Skeletal muscle satellite cell (primary cell): ENCODE measurements around the gene COX10.

Experiments used
- H3K27me3 ChIP-seq: 2 replicates; pipeline ENCODE4 v1.7.0; 2013; ENCODE audit warnings: low read length; ENCODE audit not compliant: control insufficient read depth, insufficient read depth
- H3K36me3 ChIP-seq: 2 replicates; pipeline ENCODE4 v1.7.0; 2013; ENCODE audit warnings: mild to moderate bottlenecking, control low read depth, low read length; ENCODE audit not compliant: insufficient read depth
- H3K4me1 ChIP-seq: 2 replicates; pipeline ENCODE4 v1.7.0; 2013; ENCODE audit warnings: low read length; ENCODE audit not compliant: control insufficient read depth, insufficient read depth
- H3K4me2 ChIP-seq: 2 replicates; pipeline ENCODE4 v1.7.0; 2013; ENCODE audit warnings: mild to moderate bottlenecking, low read length
- H3K4me3 ChIP-seq: 2 replicates; pipeline ENCODE4 v1.7.0; 2013; ENCODE audit warnings: low read length
- H3K9ac ChIP-seq: 2 replicates; pipeline ENCODE4 v1.7.0; 2013; ENCODE audit warnings: mild to moderate bottlenecking, low read depth, low read length, moderate library complexity
- H3K9me3 ChIP-seq: replicated peaks from 2 replicates; pipeline ENCODE4 v1.7.0; 2013; ENCODE audit warnings: mild to moderate bottlenecking, control low read depth, low read length

COX10 gene

DNA sequence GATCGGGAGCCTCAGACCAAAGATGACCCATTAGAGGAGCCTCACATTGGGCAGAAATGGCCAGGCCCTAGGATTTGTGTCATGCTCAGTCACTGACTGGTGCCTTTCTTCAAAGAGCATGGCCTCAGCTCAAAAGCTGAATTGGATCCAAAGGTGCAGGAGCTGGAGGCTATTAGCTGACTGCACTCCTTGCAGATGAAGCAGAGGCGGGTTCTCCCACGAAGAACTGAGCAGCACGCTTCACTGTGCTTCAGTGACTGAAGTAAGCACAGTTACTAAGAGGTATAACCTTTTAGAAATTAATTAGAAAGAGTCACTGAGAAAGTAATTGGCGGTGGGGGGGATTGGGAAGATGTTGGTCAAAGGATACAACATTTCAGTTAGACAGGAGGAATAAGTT lies 18.7 kb upstream of the COX10 start:
- H3K9ac ChIP-seq = no peak overlapping the region
- no peak overlapping the region for H3K4me3 ChIP-seq
- no peaks in the 10 kb centered on the region for H3K9me3 ChIP-seq
- H3K4me1 ChIP-seq = no peaks in the 10 kb centered on the region
- no peaks in the 10 kb centered on the region for H3K36me3 ChIP-seq
- H3K27me3 ChIP-seq = no peaks in the 10 kb centered on the region
- H3K4me2 ChIP-seq = no peak overlapping the region

- H3K27me3 ChIP-seq = no peaks in the 10 kb centered on the region
- no peaks in the 10 kb centered on the region for H3K4me1 ChIP-seq
- H3K4me3 ChIP-seq = no peak overlapping the region
- H3K4me2 ChIP-seq = no peak overlapping the region
- H3K36me3 ChIP-seq = peaks cover 5% of the 10 kb centered on the region
- no peaks in the 10 kb centered on the region for H3K9me3 ChIP-seq
- no peak overlapping the region for H3K9ac ChIP-seq
These were observed 17.6 kb upstream of the COX10 start for GRCh38 chr17:14051692-14052091.

- Histone ChIP-seq H3K4me3 (no peak overlapping the region), H3K27me3 (no peaks in the 10 kb centered on the region), H3K9me3 (no peaks in the 10 kb centered on the region), H3K4me1 (no peaks in the 10 kb centered on the region), H3K36me3 (peaks cover 5% of the 10 kb centered on the region), H3K9ac (no peak overlapping the region), H3K4me2 (no peak overlapping the region)
These were observed 16.3 kb upstream of the COX10 start for GRCh38 chr17:14052886-14053615.

DNA sequence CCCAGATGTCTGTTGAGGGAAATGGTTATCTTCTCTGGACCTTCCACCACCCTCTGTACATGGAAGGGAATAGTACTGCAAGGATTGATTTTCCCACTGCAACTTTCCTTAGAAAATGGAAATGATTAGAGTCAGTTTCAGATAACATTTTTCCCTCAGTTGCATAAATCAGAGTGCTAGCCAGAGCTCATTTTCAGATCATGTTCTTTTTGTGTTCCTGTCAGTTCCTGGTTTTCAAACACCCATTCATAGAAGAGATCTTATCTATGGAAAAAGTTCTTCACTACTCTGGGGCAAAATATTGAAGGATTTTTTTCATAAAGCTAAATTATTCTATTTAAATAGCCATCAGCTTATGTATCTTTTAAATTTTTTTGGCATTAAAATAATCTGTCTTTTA lies 11.7 kb upstream of the COX10 start:
- Histone ChIP-seq H3K9me3 (no peaks in the 10 kb centered on the region), H3K36me3 (peaks cover 5% of the 10 kb centered on the region), H3K9ac (no peak overlapping the region), H3K4me1 (peaks cover 15% of the 10 kb centered on the region), H3K27me3 (no peaks in the 10 kb centered on the region), H3K4me3 (no peak overlapping the region), H3K4me2 (no peak overlapping the region)

DNA sequence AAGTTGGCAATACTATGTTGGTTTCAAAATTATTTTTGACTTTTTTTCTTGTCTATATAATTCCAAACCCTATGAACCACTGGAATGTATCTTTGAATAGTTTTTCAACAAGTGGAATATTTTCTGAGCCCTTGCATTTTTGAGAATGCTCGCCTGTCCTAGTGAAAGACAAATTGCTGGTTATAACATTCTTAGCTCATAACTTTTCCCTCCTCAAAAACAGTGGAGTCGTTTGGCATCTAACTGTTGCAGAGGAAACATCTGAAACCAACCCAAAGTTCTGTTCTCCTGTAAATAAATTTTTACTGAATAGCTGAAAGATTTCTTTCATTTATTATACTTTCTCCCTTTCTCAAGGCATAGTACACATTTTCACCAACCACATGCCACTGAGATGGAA lies 11.3 kb upstream of the COX10 start:
- H3K4me1 ChIP-seq = peaks cover 19% of the 10 kb centered on the region
- peaks cover 5% of the 10 kb centered on the region for H3K36me3 ChIP-seq
- H3K4me2 ChIP-seq = no peak overlapping the region
- H3K27me3 ChIP-seq = no peaks in the 10 kb centered on the region
- no peaks in the 10 kb centered on the region for H3K9me3 ChIP-seq
- no peak overlapping the region for H3K4me3 ChIP-seq
- no peak overlapping the region for H3K9ac ChIP-seq

GRCh38 chr17:14060706-14061105 lies 8.6 kb upstream of the COX10 start:
- Histone ChIP-seq H3K4me2 (no peak overlapping the region), H3K27me3 (no peaks in the 10 kb centered on the region), H3K4me3 (no peak overlapping the region), H3K9me3 (no peaks in the 10 kb centered on the region), H3K9ac (no peak overlapping the region), H3K36me3 (peaks cover 5% of the 10 kb centered on the region), H3K4me1 (peaks cover 19% of the 10 kb centered on the region)

GRCh38 chr17:14061666-14062560 lies 7.4 kb upstream of the COX10 start:
- Histone ChIP-seq H3K4me1 (peaks cover 19% of the 10 kb centered on the region), H3K27me3 (no peaks in the 10 kb centered on the region), H3K9me3 (no peaks in the 10 kb centered on the region), H3K36me3 (no peaks in the 10 kb centered on the region), H3K4me3 (peak overlapping the region; percentile 29), H3K4me2 (peak overlapping the region; percentile 79), H3K9ac (peak overlapping the region; percentile 55)

- Histone ChIP-seq H3K4me3 (no peak overlapping the region), H3K36me3 (no peaks in the 10 kb centered on the region), H3K9me3 (no peaks in the 10 kb centered on the region), H3K4me1 (peaks cover 20% of the 10 kb centered on the region), H3K9ac (no peak overlapping the region), H3K27me3 (no peaks in the 10 kb centered on the region), H3K4me2 (no peak overlapping the region)
These were observed 2.0 kb upstream of the COX10 start for GRCh38 chr17:14067347-14067746.

DNA sequence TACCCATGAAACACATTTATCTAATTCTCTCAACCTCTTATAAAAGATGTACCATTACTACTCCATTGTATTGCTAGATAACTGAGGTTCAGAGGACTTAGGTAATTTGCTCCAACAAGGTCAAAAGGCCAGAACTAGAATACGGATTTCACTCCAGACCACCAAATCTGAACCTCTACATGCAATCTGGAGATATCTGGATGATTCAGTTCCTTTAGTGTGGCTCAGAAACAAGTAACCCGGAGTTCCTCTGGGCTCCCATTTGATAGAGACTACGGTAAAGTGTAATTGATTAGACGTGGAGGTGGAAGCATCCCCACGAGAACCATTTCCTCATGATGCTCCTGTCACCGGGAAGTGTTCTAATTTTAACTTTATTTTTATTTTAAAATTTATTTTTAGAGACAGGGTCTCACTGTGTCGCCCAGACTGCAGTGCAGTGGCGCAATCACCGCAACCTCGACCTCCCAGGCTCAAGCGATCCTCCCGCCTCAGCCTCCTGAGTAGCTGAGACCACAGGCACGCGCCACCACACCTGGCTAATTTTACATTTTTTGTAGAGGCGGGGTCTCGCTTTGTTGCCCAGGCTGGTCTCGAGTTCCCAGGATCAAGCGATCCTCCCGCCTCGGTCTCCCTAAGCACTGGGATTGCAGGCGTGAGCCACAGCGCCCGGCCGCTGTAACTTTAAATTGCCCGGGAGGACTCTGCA lies 608 bp upstream of the COX10 start:
- H3K4me2 ChIP-seq = peak overlapping the region; percentile 98
- H3K9ac ChIP-seq = peak overlapping the region; percentile 99
- no peaks in the 10 kb centered on the region for H3K27me3 ChIP-seq
- no peaks in the 10 kb centered on the region for H3K9me3 ChIP-seq
- peaks cover 13% of the 10 kb centered on the region for H3K4me1 ChIP-seq
- H3K36me3 ChIP-seq = no peaks in the 10 kb centered on the region
- peak overlapping the region; percentile 97 for H3K4me3 ChIP-seq

GRCh38 chr17:14070344-14070984 lies 1.2 kb downstream of the COX10 start:
- Histone ChIP-seq H3K4me2 (peak overlapping the region; percentile 98), H3K4me1 (peaks cover 13% of the 10 kb centered on the region), H3K27me3 (no peaks in the 10 kb centered on the region), H3K36me3 (peaks cover 7% of the 10 kb centered on the region), H3K9me3 (no peaks in the 10 kb centered on the region), H3K4me3 (peak overlapping the region; percentile 97), H3K9ac (peak overlapping the region; percentile 99)

DNA sequence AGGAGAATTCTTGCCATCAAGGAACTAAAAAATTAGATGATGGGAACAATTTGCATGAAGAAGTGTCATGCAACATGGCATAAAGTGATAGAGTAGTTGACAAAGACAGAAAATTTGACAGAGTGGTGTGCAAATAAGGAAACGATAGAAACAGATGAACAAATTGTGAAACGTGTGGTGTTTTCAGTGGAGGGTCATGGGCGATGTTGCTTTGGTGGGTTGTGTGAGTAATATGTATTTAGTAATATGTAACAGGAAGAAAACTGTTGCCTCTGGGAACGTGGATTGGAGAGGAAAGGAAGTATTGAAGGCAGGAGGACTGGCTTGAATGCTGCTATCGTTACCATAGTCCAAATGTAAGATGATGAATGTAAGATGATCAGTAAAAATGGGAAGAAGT lies 3.6 kb downstream of the COX10 start:
- H3K9me3 ChIP-seq = no peaks in the 10 kb centered on the region
- peaks cover 12% of the 10 kb centered on the region for H3K4me1 ChIP-seq

More for the DNA sequence above, 3.6 kb downstream of the COX10 start:
- Histone ChIP-seq H3K9ac (no peak overlapping the region), H3K4me3 (no peak overlapping the region), H3K4me2 (no peak overlapping the region), H3K36me3 (peaks cover 21% of the 10 kb centered on the region), H3K27me3 (no peaks in the 10 kb centered on the region)
